HL-60/S4 treated with retinoic acid at 250 ng/mL for 4 days and 3 days (cell line): ENCODE data around the gene LRAT.

Source experiments
- in situ Hi-C: fragments of 300-500 bp; cut with MboI; formaldehyde crosslinking; loops from 2 replicates; pipeline ENCODE4 v1.7.0; 2022; ENCODE audit warnings: low sequenced_read_pairs

The LRAT gene

GRCh38 chr4:154760895-154761294 lies 17.1 kb downstream of the LRAT start:
- in situ Hi-C loops = no loop called here

- in situ Hi-C loops = no loop called here
These were observed 34.5 kb downstream of the LRAT start for GRCh38 chr4:154778264-154778663.

GRCh38 chr4:154779362-154779947 lies 35.7 kb downstream of the LRAT start:
- in situ Hi-C loops = no loop called here

GRCh38 chr4:154781126-154781982 lies 37.6 kb downstream of the LRAT start, which contains the start of gene RBM46:
RBM46 (plus strand) TSS chr4:154781272; CDS start chr4:154796753, 15,481 bp downstream.
- in situ Hi-C loops = no loop called here

- in situ Hi-C loops = no loop called here
These were observed 38.1 kb downstream of the LRAT start for GRCh38 chr4:154781983-154782293.
